HG03064 (cell line): ENCODE data around the gene RASD1.

Experiments used
- ATAC-seq: cut with Tn5 transposase; IDR thresholded peaks from one replicate; pipeline ENCODE4 v1.9.1; 2021; ENCODE audit warnings: low read depth; ENCODE audit not compliant: unreplicated experiment

RASD1 gene

DNA sequence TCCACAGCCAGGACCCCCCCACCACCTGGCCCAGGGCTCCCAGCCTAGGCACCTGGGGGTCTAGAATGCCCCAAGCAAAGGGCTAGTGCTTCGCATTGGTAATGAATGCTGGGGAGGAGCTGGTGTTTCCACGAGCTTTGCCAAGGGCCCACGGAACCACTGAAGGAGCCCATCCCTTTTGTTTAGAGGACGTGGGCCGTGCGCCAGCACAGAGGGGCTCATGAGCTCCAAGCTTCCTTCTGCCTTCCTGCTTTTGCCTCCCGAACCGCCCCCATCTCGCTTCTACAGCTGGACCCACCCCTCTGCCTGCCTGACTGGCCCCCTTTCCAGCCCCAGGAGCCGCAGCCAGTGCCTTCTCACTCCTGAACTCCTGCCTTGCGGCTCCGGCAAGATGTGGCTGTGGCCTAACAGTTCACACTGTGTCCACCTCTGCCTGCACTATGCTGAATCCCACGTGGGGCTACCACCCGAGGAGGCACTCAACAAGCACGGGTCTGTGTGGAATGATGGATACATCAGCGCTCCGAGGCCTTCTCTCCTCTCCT is 31.8 kb upstream of the RASD1 start:
- ATAC-seq: no peak

DNA sequence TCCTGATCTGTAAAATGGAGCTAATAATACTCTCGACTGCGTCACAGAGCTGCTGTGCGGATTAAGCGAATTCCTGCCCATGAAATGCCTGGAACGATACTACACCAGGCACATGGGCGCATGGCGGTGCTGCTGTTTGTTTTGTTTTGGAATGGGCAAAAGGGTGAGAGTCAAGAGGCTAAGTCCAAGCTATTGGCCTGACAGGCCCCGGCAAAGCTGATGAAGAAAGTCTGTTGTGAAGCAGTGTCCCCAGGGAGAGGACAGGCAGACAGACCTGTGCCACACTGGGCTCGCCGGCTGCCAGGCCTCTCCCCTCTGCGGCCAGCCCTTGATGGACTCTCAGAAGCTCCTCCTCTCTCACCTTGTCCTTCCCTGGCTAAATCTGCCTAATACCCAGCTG is 31.3 kb upstream of the RASD1 start:
- ATAC-seq: no peak

DNA sequence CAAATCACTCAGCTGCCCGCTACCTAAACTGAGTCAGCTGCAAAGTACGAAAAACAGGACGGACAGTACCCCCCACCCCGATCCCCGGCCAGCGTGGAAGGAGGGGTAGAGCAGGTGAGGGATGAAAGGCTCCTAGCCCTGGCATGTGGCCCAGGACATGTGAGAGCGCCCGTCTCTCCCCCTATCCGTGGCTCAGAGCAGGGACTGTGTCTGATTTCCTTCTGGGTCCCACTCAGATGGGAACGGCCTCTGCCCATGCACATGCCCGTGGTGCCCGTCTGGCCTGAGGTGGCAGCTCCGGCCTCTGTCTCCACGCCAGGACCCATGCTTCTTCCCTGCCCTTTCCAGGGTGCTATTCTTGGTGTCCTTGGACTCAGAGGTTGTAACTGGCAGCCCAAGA is 30.2 kb upstream of the RASD1 start:
- ATAC-seq: no peak

DNA sequence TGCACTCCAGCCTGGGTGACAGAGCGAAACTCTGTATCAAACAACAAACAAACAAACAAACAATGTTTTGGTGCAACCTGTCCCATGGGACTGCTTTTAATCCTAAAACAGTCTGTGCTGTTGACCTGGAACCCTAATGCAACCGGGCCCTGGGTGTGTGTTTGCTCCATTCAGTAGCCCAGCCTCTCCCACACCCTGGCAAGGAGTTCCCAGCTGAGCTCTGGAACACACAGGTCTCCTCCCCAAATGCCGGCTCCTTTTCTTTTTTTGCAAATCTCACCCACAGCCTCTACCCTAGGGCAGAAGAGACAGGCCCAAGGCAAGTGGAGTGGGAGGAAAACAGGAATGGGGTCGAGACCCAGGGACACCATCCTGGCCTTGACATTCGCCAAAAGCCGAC is 29.8 kb upstream of the RASD1 start:
- no peak for ATAC-seq

DNA sequence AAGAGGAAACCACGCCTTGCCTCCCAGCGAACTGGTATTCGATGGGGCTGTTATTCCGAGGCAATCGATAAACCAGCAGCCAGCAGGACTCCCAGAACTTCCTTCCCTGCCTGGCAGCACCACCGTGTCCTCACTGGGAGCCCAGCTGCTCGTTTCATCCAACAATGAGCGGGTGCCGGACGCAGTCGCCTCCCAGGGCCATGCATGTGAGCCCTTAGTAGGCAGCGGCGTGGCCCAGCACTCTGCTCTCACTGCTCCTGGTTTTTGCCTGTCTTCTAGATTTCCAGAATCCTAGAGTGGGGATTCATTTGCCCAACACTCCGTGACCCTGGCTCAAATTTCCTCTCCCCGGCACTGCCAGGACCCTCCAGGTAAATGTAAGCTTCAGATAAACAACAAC is 29.1 kb upstream of the RASD1 start:
- no peak for ATAC-seq

DNA sequence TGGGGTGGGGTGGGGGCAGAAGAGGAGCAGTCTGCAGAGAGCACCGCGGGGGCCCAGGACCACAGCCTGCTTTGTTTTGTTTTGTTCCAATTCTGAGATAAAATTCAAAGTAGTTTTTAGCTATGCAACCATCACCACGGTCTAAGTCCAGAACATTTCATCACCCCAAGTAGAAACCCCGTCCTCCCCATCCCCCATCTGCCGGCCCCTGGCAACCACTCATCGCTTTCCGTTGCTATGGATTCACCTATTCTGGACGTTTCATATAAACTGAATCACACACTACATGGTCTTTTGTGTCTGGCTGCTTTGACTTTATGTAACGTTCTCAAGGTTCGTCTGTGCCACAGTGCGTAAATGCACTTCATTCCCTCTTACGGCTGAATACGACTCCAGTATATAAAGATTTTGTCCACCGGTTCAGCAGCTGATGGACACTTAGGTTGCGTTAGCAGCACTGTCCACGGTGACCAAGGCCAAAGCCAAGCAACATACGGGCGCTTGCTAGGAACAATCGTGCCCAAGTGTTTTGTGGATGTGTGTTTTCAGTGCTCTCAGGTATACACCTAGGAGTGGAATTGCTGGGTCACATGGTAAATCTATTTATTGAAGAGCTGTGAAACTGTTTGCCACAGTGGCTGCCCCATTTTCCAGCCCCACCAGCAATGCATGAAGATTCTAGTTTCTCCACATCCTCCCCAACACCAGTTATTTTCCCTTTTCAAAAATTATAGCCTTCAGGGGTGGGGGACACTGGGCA is 27.7 kb upstream of the RASD1 start:
- ATAC-seq: no peak

DNA sequence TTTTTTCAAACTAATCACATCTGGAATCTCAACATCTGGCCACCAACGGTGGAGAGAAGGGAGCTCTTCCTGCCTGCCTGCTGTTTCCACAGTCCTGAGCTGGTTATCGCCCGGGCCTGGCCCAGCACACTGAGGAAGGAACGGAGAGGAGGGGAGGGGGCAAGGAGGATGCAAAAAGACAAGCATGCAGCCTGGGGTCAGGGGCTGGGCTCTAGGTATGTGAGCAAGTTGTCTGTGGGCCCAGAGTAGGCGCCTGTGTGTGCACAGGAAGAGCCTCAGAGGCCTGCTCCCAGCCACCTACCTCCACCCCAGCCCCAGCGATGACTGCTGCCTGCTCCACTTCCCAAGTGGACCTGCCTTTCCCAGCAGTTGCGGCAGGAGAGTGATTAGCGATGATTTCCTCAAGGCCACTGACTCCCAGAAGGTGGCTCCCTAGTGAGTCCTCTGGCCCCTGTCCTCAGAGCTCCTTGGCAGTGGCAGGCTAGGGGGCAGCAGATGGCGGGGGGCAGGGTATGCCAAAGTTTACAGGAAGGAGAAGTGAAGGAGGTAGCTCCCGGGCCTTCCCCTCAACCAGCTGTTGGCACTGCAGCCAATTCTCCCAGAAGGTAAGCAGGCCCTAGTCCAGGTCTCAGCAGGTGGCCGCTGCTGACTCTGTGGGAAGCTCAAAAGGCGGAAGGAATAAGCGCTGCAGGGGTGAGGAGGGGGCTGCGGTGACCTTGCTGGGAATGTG is 27.0 kb upstream of the RASD1 start:
- ATAC-seq: no peak

DNA sequence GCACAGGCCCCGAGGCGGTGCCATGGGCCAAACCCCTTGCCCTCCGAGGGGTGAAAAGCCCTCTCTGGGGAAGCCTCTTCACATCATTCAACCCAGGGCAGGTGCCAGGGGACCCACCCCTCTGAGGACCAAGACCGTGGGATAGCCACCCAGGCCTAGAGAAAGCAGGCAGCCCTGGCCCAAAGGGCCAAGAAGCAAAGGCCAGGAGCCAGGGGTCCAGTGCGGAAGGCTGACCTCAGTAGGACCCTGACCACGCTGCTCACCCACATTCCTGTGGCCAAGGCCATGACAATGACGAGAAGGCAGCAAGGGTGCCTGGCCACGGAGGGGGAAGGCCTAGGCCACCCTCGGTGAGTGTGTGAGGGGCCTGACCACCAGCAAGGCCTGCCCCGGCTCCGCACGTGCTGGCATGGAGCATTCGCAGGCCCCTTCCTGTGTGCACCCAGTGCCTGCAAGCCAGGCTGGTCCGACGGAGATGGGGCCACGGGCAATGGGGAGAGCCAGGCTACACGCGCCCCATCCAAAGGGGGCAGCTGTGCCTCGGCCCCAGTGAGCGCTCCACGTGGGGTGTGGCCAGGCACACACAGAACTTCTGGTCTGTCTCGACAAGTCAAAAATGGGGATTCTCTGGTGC is 24.5 kb upstream of the RASD1 start:
- ATAC-seq: no peak

DNA sequence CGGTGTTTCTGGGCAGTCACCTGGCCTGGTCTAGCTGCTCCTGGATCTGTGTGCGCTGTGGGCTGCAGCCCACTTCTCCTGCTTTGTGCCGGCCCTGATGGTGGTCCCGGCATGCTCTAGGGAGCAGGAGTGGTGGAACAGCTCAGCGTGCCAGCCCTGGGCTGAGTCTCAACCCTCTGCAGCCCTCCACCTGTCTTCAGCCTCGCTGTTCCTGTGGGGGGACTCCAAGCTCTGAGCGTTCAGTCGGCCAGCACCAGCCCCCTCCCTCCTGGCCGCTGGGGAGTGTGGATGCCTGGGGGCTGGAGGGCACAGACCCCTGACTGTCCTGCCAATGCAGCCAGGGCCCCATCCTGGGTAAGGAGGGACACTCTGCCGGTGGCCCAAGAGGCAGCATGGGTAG is 23.7 kb upstream of the RASD1 start:
- no peak for ATAC-seq

DNA sequence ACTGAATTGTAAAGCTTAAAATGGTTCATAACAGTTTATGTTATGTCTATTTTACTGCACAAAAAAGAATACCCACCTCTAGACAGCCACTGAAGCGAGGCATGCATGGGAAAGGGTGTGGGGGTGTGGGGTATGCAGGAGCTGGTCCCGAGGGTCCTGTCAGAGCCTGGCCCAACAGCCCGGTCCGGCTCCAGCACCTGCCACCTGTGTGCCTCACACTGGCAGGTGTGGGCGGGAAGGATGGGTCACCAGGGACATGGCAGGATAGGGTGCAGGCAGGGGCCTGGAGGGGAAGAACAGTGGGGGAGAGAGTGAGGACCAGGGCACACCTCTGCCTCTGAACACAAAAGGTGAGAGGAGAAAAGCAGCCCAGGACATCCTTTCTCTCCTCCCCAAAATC is 22.8 kb upstream of the RASD1 start:
- no peak for ATAC-seq

DNA sequence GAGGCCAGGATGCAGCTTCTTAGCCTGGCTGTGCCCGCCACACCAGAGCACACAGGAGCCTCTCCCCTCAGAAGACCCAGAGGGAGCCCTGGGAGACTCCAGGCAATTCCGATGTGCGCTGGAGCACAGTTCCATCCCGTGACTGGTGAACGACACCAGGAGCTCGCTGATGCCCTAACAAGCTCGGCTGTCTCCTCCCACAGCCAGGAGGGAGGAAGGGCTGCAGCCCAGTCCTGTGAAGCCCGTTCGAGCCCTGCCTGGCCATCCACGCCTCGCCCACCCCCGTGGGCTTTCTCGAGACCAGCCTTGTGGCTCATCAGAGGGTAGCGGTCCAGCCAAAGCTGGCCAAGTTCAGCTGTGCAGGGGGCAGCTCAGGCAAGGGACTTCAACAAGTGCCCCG is 21.8 kb upstream of the RASD1 start:
- ATAC-seq: no peak

DNA sequence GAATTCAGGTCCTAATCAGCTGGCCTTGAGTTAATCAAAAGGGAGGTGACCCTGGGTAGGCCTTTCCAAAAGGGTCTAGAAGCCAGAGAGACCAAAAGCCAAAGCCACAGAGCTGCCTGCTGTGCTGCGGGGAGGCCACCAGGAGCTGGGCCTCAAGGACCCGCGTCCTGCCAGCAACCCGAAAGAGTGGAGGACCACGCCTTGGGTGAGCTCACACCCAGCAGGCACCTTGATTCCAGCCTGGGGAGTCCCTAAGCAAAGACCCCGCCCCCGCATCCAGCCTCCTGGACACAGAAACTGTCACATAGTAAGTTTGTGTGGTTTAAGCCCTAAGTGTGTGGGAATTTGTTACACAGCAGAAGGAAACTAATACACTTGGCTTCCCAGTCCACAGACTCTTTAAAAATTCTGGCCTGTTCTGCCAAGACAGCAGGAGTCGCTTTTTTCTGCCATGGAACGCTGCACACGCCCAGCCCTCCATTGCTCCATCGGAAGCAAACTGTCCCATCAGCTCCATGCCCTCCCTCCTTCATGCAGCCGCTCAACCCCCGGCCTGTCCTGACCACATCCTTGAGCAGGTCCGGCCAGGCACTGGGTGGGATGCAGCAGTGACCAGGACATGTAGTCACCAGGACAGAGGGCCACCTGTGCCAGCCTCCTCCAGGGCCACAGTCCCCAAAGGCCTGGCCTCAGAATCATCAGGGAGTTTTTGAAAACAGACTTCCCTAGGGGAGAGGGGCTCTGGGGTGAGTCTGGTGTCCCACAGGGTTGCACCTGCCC is 20.9 kb upstream of the RASD1 start:
- ATAC-seq: no peak

DNA sequence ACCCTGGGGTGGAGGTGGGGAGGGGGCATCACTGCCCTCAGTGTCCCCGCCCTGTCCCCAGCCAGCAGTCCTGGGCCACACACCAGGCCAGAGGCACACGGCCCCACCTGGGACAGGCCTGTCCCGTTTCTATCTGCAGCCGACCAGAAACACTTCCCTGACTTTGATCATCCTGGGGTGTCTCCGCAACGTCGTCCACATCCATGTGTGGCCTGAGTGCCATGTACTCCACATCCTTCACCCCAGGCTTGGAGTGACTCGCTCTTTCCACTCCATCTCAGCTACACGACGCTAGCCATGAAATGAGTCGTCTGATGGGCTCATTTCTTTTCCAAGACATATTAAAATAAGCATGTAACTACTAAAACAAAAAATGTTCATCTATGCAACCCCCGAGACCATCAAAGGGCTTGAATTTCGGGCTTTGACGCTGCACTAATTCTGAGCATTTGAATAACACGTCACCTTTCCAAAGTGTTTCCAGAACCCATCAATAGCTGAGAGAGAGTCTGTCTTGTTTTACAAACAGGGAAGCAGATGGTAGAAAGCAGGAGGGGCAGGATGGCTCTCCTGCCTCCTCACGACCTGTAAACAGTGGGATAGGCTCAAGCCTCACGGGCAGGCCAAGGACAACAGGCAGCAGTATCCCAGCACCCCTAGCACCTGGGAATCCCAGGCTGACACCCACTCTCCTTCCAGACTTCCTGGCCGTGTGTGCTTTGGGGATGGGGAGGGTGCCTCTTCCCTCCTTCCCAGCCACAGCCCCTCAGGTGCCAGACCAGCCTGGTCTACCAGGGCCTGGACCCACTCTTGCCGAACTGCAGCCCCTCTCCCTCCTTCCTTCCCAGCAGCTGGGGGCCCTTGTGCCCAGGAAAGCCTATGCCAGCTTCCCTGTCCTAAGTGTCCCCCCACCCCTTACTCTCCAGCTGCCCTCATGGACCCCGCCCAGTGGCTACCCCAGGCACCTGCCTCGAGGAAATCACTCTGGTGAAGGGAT is 20.0 kb upstream of the RASD1 start:
- ATAC-seq: no peak

DNA sequence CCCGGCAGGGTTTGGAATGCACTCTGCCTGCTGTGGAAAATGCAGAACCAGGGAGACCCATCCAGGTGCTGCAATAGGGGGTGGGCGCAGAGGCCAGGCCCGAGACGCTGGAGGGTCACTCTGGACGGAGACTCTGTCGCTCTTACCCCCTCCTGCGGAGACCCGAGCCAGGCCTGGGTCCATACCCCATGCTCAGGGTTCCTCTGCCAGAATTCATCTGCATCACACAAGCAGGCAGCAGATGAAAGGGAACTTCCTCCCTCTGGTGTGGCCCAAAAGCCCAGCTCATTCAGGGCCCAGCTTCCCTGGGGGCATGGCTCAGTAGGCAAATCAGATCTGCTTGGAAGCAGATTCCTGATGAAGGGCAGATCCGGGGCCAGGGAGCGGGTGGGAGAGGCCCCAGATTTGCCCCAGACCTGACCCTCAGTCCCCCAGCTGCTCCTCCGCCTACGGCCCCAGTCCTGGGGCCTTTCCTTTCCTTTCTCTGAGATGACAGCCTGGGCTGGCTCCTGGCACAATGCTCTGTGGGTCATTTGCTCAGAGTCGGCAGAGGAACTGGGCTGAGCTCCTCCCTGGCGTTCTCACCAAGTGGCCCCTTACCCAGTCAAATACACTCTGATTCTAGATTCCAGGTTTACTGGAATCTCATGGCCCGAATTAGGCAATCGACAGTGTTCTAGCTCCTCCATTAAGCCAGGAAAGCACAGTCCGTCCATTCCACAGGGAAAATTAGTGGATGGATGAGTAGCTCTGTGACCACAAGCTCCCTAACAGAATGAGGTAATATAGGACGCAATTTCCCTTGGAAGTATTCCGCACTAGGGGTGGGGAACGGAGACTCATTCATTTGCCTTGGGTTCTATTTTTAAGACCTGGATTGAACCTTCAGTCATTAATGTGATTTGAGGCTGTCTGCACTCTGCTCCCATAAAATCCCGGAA is 19.1 kb upstream of the RASD1 start:
- ATAC-seq: no peak

DNA sequence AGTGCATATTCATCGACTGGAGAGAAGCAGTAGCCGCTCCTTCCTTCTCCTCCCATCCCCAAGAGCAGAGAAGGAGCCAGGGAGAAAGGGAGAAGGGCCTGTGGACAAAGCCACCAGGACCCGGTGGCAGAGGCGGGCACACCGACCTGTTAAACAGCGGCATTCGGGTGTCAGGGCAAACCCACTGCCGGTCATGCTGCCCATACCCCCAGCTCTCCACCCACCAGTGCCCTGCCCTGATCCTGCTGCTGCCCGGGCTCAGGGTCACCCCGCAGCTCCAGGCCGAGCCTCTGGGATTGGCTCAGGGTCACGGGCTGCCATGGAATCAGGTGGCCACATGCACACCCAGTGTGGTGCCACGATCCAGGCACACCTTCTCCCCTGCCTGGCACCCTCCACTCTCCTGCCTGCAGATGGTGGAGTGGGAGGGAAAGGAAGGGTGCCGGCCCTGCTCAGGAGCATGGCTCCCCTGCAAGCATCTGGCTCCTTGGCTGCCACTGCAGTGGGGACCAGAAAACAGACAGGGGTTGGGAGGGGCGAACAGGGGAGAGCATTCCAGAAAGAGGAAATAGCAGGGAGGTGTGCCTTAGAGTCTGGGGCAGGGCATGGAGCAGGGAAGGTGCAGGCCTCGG is 18.3 kb upstream of the RASD1 start:
- ATAC-seq: no peak

DNA sequence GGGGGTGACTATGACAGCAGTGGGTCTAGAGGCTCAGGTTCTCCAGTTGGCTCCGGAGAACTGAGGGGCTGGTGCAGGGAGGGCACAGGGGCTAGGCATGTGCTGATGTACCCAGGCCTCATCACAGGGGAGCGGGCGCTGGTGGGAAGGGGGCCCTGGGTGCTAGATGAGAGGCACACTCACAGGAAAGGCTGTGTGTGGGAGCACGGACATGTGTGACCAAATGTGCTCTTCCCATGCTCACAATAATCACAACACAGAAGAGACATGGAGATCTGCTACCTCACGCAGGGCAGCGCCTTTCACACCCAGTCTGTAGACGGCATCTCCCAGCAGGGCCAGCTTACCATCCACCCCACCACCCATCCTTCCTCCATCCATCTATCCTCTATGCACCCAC is 17.4 kb upstream of the RASD1 start:
- no peak for ATAC-seq

DNA sequence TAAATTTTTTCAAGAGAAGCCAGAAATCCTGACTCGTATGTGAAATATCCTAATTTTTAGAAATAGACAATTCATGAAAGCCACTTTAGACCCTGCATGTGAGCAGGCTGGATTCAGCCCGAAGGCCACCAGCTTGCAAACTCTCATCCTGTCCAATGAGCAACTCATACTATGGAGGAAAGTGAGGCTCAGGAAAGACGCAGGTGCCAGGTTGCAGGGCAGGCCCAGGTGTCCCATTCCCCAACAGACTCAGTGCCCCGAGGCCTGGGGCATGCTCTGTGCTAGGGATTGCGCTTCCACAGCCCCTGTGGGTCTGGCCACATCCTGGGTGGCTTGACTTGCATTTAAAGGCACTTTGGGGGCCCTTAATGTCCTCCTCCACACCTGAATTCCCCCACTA is 16.7 kb upstream of the RASD1 start:
- no peak for ATAC-seq
